ENCODE data around the gene SNTG2.

- TF ChIP-seq CTCF (IDR thresholded peaks at IDR 0.05) = no peak
- no peak for TF ChIP-seq ZFX (IDR thresholded peaks at IDR 0.05; ENCODE audit: borderline replicate concordance)
These were observed 274.3 kb downstream of the SNTG2 start for GRCh38 chr2:1224901-1225300.

All from 22Rv1 (cell line).